Mucosa of descending colon (tissue), 3 donors: ENCODE results near the gene ONECUT1. TPM values are rescaled to one million over a fixed set of nuclear protein-coding genes. Genes with fewer than 3 reads are reported as not detected.

Experiments used
- ATAC-seq: fragments of 200-7000 bp; cut with Tn5 transposase; one replicate; pipeline ENCODE4 v1.9.1; 2020; ENCODE audit warnings: mild to moderate bottlenecking, moderate library complexity
- DNase-seq, 3 donors: peaks; one replicate each; pipeline ENCODE4 v3.0.0-alpha.2; 2020
- H3K36me3 ChIP-seq: fragments of 200-600 bp; one replicate; pipeline ENCODE4 v1.8.0; 2021; ENCODE audit warnings: low read depth, mild to moderate bottlenecking
- H3K4me1 ChIP-seq: fragments of 200-600 bp; one replicate; pipeline ENCODE4 v1.8.0; 2021; ENCODE audit warnings: low read depth, mild to moderate bottlenecking
- H3K4me3 ChIP-seq: fragments of 200-600 bp; one replicate; pipeline ENCODE4 v1.8.0; 2021; ENCODE audit warnings: mild to moderate bottlenecking
- H3K9me3 ChIP-seq: fragments of 200-600 bp; one replicate; pipeline ENCODE4 v1.8.0; 2021; ENCODE audit warnings: mild to moderate bottlenecking
- CTCF ChIP-seq: fragments of 200-600 bp; IDR thresholded peaks from one replicate; pipeline ENCODE4 v1.8.0; 2022; ENCODE audit warnings: antibody characterized with exemption, mild to moderate bottlenecking
- intact Hi-C, 2 donors: fragments of 100-400 bp; cut with DNase I in 1 of 2; cut with micrococcal nuclease in 1 of 2; formaldehyde crosslinking; loops; one replicate each; pipeline versions ENCODE4 v1.11.0 to v1.11.1; 2022; cut with DNase I, micrococcal nuclease
- total RNA-seq, 3 donors: library from RNA; stranded (reverse); fragmentation: NEBNext Ultra II Directional in 2 of 3; extraction: Animal tissue kit (Norgen Biotek cat#: 25700) in 2 of 3; gene quantifications; one replicate each; pipeline versions ENCODE4 v1.2.1 to v1.2.4, GENCODE V29; 2021 to 2023
- donor health status: DM: no; HTN: no; CAD: no; lungs with moderate emphysema.
- donor health status: DM: no; HTN: no; CAD: no.
- donor health status: DM: no; HTN: yes; CAD: no.

ONECUT1 gene
- total RNA-seq, 3 donors from 2014 or later, result not detected

GRCh38 chr15:52762621-52763020, 27.5 kb downstream of the ONECUT1 start:
- intact Hi-C loops, result no loop called here
- no peaks in the 10 kb centered on the region for H3K4me1 ChIP-seq
- TF ChIP-seq CTCF, result no peak

GRCh38 chr15:52760562-52760961, 29.6 kb downstream of the ONECUT1 start:
- no peak for TF ChIP-seq CTCF
- intact Hi-C loops, result no loop called here
- no peaks in the 10 kb centered on the region for H3K9me3 ChIP-seq
- DNase-seq (no peak), ATAC-seq (no peak)
- H3K4me1 ChIP-seq, result no peaks in the 10 kb centered on the region
- H3K36me3 ChIP-seq, result no peaks in the 10 kb centered on the region
- no peak overlapping the region for H3K4me3 ChIP-seq

More at GRCh38 chr15:52762621-52763020, 27.5 kb downstream of the ONECUT1 start:
- Histone ChIP-seq H3K4me3 (no peak overlapping the region), H3K9me3 (no peaks in the 10 kb centered on the region), H3K36me3 (no peaks in the 10 kb centered on the region)
- DNase-seq (no peak), ATAC-seq (no peak)

GRCh38 chr15:52759969-52760368, 30.2 kb downstream of the ONECUT1 start:
- ATAC-seq (no peak), DNase-seq (no peak)
- intact Hi-C loops, result no loop called here
- Histone ChIP-seq H3K9me3 (no peaks in the 10 kb centered on the region), H3K4me1 (no peaks in the 10 kb centered on the region), H3K4me3 (no peak overlapping the region), H3K36me3 (no peaks in the 10 kb centered on the region)
- TF ChIP-seq CTCF, result no peak

GRCh38 chr15:52757496-52757895, 32.6 kb downstream of the ONECUT1 start:
- no peak for TF ChIP-seq CTCF
- ATAC-seq (no peak), DNase-seq (no peak)
- no peak overlapping the region for H3K4me3 ChIP-seq
- intact Hi-C loops, result no loop called here
- H3K9me3 ChIP-seq, result no peaks in the 10 kb centered on the region
- no peaks in the 10 kb centered on the region for H3K36me3 ChIP-seq
- no peaks in the 10 kb centered on the region for H3K4me1 ChIP-seq

- H3K9me3 ChIP-seq, result no peaks in the 10 kb centered on the region
- no peak for DNase-seq
Observed at GRCh38 chr15:52751522-52751921, 38.6 kb downstream of the ONECUT1 start.

More at GRCh38 chr15:52751522-52751921, 38.6 kb downstream of the ONECUT1 start:
- Histone ChIP-seq H3K4me1 (no peaks in the 10 kb centered on the region), H3K4me3 (no peak overlapping the region), H3K36me3 (no peaks in the 10 kb centered on the region)
- TF ChIP-seq CTCF, result no peak
- intact Hi-C loops, result no loop called here
- ATAC-seq, result no peak
